ENCODE results near the gene AUTS2.

Gene AUTS2

GRCh38 chr7:70599446-70600190, 1001.3 kb downstream of the AUTS2 start:
- DNase-seq: no peak

GRCh38 chr7:70600993-70601392, 1002.7 kb downstream of the AUTS2 start:
- DNase-seq: no peak

- no peak for DNase-seq
These were observed 1003.8 kb downstream of the AUTS2 start for GRCh38 chr7:70602117-70602516.

- no peak for DNase-seq
These were observed 1009.0 kb downstream of the AUTS2 start for GRCh38 chr7:70607281-70607680.

DNA sequence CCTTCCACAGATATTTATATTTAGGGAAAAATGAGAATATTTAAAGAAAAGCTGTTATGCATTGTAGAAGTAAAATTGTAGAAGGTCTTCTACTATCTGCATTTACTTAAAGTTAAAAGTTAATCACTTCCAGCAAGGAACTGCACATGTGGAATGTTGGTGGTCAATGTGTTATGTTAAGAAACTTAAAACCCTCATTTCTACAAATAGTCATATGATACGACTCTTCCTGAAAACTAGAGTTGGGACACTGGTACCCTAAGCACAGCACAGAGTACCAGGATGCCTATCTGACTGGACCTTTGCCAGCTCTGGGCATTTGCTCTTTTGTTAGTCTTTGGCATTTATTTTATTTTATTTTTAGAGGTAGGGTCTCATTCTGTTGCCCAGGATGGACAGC, 1009.5 kb downstream of the AUTS2 start:
- DNase-seq: no peak

GRCh38 chr7:70608229-70608628, 1010.0 kb downstream of the AUTS2 start:
- DNase-seq: no peak

DNA sequence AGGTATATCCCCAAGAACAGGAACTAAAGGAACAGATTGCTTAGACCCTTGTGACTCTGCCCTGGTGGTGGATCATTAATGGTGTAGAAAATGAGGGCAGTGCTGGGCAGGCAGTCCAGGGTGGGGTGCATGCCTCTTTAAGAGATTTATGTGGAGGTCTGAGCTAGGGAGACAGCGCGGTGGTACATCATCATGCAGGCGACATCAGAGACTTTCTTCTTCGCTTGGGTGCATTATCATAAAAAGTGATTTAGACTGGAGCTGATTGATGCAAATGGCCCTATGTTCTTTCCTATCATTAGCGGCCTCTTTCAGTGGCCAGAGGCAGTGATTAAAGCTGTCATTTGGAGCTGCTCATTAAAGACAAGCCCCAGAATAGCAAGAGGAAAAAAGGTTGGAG, 1014.5 kb downstream of the AUTS2 start:
- DNase-seq: no peak

GRCh38 chr7:70614237-70615045, 1016.2 kb downstream of the AUTS2 start:
- no peak for DNase-seq

DNA sequence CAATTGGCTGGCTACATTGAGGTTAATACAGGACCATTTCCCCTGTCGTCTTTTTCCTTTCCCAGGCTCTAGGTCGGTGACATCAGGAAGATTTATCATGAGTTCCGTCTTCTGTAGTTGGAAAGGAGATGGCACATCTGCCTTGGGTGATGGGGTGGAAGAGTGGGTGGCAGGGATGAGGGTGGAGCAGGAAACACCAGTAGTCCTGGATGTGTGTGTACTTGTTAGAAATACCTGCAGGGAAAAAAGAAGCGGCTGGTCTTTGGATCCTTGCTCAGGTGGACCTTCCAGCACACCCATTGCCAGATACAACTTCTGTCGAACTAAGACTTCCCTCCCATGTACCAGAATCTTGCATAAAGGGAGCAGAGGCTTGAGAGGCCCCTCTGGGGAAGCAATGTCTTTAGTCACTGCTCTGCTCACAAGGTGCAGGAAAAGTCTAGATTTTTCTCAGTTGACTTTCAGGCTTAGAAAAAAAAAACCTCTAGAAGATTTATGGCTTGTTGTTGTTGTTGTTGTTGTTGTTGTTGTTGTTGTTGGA, 1016.9 kb downstream of the AUTS2 start:
- DNase-seq: no peak

- no peak for DNase-seq
These were observed 1017.9 kb downstream of the AUTS2 start for GRCh38 chr7:70616211-70616610.

- DNase-seq: no peak
These were observed 1018.5 kb downstream of the AUTS2 start for GRCh38 chr7:70616821-70617220.

- no peak for DNase-seq
These were observed 1019.8 kb downstream of the AUTS2 start for GRCh38 chr7:70618020-70618551.

DNA sequence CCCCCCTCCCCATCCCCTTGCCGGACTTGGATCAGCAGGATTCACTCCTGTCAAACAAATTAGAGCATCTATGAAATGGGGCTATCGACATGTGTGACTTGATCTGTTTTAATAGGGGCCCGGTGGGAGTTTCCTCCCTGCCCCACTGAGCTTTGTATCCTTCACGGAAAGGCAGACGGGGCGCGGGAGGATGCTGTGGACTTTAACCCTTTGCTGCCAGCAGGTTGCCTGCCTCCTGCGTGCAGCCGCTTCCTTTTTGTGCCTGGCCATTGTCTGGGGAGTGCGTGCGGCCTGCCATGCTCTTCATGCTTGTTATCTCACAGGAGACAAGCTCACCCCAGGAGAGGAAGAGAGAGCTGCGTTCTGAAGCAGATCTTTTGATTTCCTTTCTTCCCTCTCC, 1020.9 kb downstream of the AUTS2 start:
- DNase-seq: no peak

GRCh38 chr7:70619659-70620058, 1021.4 kb downstream of the AUTS2 start:
- no peak for DNase-seq

DNA sequence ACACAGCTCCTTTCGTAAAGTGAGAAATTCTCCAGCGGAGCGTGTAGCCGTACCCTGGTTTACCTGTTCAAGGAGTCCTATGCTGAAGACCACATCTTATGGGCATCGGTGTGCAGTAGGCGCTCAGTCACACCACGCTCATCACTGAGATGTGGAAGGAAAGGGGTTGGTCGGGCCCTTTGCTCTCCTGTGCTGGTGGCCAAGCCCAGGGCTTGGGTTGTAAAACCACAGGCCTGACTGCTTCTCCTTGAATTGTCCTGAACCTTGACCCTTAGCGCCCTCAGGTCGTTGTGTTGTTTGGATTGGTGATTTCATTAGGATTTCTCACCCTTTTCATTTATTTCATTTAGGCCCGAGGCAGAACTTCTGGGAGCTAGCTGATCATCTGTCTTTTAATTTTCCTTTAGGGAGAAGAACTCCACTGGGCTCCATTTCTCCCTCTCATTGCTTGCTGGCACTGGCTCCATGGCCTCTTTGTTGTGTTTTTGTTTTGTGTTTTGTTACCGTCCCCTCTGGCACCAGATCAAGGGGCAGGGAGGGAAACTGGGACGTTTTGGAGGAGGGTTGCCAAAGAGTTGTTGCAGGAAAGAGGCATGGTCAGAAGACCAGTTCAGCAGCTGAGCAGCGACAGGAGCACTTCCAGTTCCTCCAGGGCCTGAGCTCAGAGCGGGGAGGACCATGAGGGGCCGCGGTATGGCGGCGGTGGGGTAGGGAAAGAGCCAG, 1022.2 kb downstream of the AUTS2 start:
- DNase-seq: no peak

DNA sequence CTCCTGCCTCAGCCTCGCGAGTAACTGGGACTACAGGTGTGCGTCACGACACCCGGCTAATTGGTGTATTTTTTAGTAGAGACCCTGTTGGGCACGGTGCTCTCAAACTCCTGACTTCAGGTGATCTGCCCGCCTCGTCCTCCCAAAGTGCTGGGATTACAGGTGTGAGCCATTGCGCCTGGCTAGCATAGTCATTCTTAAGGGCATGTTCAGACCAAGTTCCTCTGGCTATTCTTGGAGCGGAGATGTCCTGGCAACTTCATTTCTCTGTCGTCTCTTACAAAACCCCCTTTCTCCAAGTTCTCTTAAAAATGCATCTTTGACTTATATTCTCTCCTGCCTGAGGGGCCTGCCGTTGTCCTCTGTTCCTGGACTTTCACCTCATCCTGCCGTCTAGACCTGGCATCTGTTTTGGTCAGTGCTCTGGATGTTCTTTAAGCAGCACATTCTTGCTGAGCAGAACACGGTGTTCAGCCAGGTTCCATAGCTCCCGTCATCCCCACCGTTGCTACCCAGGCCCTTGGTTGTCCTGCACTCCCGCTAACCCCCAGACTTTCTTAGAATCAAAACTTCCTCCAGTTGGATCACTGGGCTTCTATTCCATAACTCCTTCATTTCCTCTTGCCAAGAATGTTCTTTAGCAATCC, 1023.8 kb downstream of the AUTS2 start:
- no peak for DNase-seq

GRCh38 chr7:70622936-70623335, 1024.7 kb downstream of the AUTS2 start:
- DNase-seq: no peak

- DNase-seq: no peak
These were observed 1026.3 kb downstream of the AUTS2 start for GRCh38 chr7:70624500-70625103.

- DNase-seq: no peak
These were observed 1029.2 kb downstream of the AUTS2 start for GRCh38 chr7:70627461-70627860.

- DNase-seq: no peak
These were observed 1032.2 kb downstream of the AUTS2 start for GRCh38 chr7:70630440-70630817.

DNA sequence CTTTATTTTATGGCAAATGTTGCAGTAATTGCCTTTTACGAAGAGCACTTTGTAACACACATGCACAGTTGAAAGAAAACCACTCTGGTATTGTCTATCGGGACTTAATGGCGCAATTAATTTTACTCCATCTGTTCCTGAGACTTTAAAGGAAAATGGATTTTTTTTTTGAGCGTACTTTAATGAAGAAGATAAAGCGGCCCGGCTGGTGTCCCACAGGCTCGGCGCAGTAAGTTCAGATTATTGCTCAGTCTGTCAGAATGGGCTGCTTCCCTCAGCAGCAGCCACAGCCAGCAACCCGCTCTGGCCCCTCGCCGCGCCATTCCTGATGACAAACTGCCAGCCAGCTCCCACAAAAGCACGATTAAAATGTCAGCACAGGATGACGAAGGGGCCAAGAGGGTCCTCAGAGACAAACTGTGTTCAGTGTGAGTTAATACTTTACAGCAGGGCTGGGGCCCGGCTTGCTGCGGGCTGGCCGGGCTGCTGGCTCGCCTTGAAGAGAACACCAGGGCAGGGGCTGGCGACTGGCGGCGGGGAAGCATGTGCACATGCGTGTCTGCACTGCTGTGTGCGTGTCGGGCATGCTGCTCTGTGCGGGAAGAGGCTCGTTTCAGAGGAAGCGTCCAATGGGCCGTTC, 1032.7 kb downstream of the AUTS2 start:
- DNase-seq: no peak

DNA sequence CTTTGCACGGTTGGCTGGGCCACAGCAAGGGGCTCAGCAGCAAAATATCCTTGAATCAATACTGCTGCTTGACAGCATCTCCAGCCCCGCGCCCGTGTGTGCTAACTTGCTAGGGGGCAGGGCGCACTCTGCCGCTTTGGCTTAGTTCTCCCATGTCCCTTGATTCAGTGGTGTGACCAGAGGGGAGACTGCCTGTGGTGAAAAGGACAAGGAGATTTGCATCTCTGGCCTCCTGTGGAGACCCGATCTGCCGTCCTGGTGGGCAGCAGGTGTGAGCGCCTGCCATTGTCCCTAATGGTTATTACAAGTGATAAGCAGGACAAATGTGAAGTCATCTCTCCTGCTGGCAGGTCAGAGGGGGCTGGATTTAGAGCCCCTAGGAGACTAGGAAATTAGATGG, 1033.4 kb downstream of the AUTS2 start:
- DNase-seq: no peak

All from activated CD4-positive, alpha-beta T cell treated with anti-CD3 and anti-CD28 coated beads, Interleukin-2, amount 50 U/mL, for 48 hours (primary cell).